IMR-90 (cell line): ENCODE measurements around the gene SINHCAF. TPM values are rescaled to one million over a fixed set of nuclear protein-coding genes. Genes with fewer than 3 reads are reported as not detected.

Experiments
- ATAC-seq: fragments of 200-7000 bp; cut with Tn5 transposase; 2 replicates; pipeline ENCODE4 v1.9.1; 2020; ENCODE audit warnings: low read depth, mild to moderate bottlenecking, moderate library complexity
- BruUV-seq: library from RNA; stranded (reverse); fragments of 400-500 nt; replicated peaks from 2 replicates; lab custom pipeline; 2021; lab: Mats Ljungman, UMichigan
- CTCF ChIA-PET: fragments of 300-600 bp; formaldehyde crosslinking; extraction: SDS; loops from one replicate; lab custom pipeline; 2021; ENCODE audit warnings: antibody characterized with exemption; lab: Yijun Ruan, JAX
- POLR2A ChIA-PET: fragments of 300-600 bp; sonication (Branson Sonifier 250); formaldehyde crosslinking; loops from one replicate; lab custom pipeline; 2022; ENCODE audit warnings: antibody characterized with exemption; ENCODE audit not compliant: unreplicated experiment; lab: Charles Lee
- DNase-seq: peaks from one replicate; pipeline ENCODE4 v3.0.0; 2013
- H2AFZ ChIP-seq: replicated peaks from 2 replicates; pipeline ENCODE3; 2013; ENCODE audit warnings: low read length, mild to moderate bottlenecking; ENCODE audit not compliant: poor library complexity
- H2AK5ac ChIP-seq: 2 replicates; pipeline ENCODE4 v1.6.1; 2013; ENCODE audit warnings: low read depth, low read length, inconsistent platforms
- H2AK9ac ChIP-seq: replicated peaks from 2 replicates; pipeline ENCODE3; 2013; ENCODE audit warnings: mild to moderate bottlenecking, low read depth, low read length, moderate library complexity; ENCODE audit not compliant: poor library complexity
- H2BK120ac ChIP-seq: 2 replicates; pipeline ENCODE4 v1.6.1; 2013; ENCODE audit warnings: low read depth, low read length, inconsistent platforms
- H2BK15ac ChIP-seq: 3 replicates; pipeline ENCODE4 v1.6.1; 2013; ENCODE audit warnings: low read depth, low read length, inconsistent platforms
- H2BK20ac ChIP-seq: 2 replicates; pipeline ENCODE4 v1.6.1; 2013; ENCODE audit warnings: low read depth, mild to moderate bottlenecking, inconsistent platforms, low read length, moderate library complexity
- H2BK5ac ChIP-seq: 2 replicates; pipeline ENCODE4 v1.6.1; 2013; ENCODE audit warnings: mild to moderate bottlenecking, low read depth, low read length, inconsistent platforms; ENCODE audit not compliant: poor library complexity, severe bottlenecking
- H3K14ac ChIP-seq: replicated peaks from 2 replicates; pipeline ENCODE4 v1.6.1; 2013; ENCODE audit warnings: low read depth, low read length, inconsistent platforms
- H3K18ac ChIP-seq: 2 replicates; pipeline ENCODE4 v1.6.1; 2013; ENCODE audit warnings: low read depth, low read length, control low read depth
- H3K23ac ChIP-seq: 2 replicates; pipeline ENCODE4 v1.6.1; 2013; ENCODE audit warnings: low read depth, low read length, inconsistent platforms
- H3K27ac ChIP-seq: 2 replicates; pipeline ENCODE4 v1.5.1; 2013; ENCODE audit warnings: mild to moderate bottlenecking, control low read depth, low read length; ENCODE audit not compliant: insufficient read depth
- H3K27me3 ChIP-seq: 2 replicates; pipeline ENCODE4 v1.6.1; 2013; ENCODE audit warnings: low read length; ENCODE audit not compliant: control insufficient read depth, insufficient read depth
- H3K36me3 ChIP-seq: 2 replicates; pipeline ENCODE4 v1.6.1; 2013; ENCODE audit warnings: low read length, mixed read lengths; ENCODE audit not compliant: control insufficient read depth, insufficient read depth
- H3K4ac ChIP-seq: 2 replicates; pipeline ENCODE4 v1.6.1; 2013; ENCODE audit warnings: low read depth, low read length, inconsistent platforms
- H3K4me1 ChIP-seq: 2 replicates; pipeline ENCODE4 v1.6.1; 2013; ENCODE audit warnings: low read length, mixed read lengths; ENCODE audit not compliant: control insufficient read depth, insufficient read depth
- H3K4me2 ChIP-seq: 2 replicates; pipeline ENCODE4 v1.6.1; 2013; ENCODE audit warnings: low read depth, mild to moderate bottlenecking, control low read depth, low read length, moderate library complexity
- H3K4me3 ChIP-seq: 2 replicates; pipeline ENCODE4 v1.5.1; 2013; ENCODE audit warnings: low read depth, mild to moderate bottlenecking, control low read depth, low read length, moderate library complexity; ENCODE audit not compliant: insufficient read depth
- H3K56ac ChIP-seq: 2 replicates; pipeline ENCODE4 v1.6.1; 2013; ENCODE audit warnings: low read length, inconsistent platforms; ENCODE audit not compliant: insufficient read depth; ENCODE audit errors: extremely low read depth
- H3K79me1 ChIP-seq, 2 experiments: 2 replicates each; pipeline ENCODE4 v1.6.1; 2013; ENCODE audit warnings: low read length in 2 of 2, inconsistent platforms in 1 of 2, low read depth in 1 of 2
- H3K9ac ChIP-seq: 2 replicates; pipeline ENCODE4 v1.6.1; 2013; ENCODE audit warnings: low read depth, low read length, control low read depth
- H3K9me1 ChIP-seq: 2 replicates; pipeline ENCODE4 v1.6.1; 2013; ENCODE audit warnings: low read length, inconsistent platforms; ENCODE audit not compliant: insufficient read depth
- H3K9me3 ChIP-seq: 2 replicates; pipeline ENCODE4 v1.6.1; 2013; ENCODE audit warnings: low read length; ENCODE audit not compliant: control insufficient read depth, insufficient read depth
- H4K20me1 ChIP-seq: 2 replicates; pipeline ENCODE4 v1.6.1; 2013; ENCODE audit warnings: low read length, inconsistent platforms; ENCODE audit not compliant: insufficient read depth
- H4K5ac ChIP-seq: 2 replicates; pipeline ENCODE4 v1.6.1; 2013; ENCODE audit warnings: mild to moderate bottlenecking, low read depth, low read length, control low read depth
- H4K8ac ChIP-seq, 2 experiments: 2 replicates each; pipeline ENCODE4 v1.6.1; 2013; ENCODE audit warnings: low read depth in 2 of 2, low read length in 2 of 2, control low read depth in 1 of 2, inconsistent platforms in 1 of 2
- H4K91ac ChIP-seq: 2 replicates; pipeline ENCODE4 v1.6.1; 2013; ENCODE audit warnings: low read depth, low read length, inconsistent platforms; ENCODE audit not compliant: insufficient read depth
- BHLHE40 ChIP-seq: fragments of 150-350 bp; IDR thresholded peaks from 2 replicates; pipeline ENCODE4 v1.6.1; 2016; ENCODE audit warnings: mild to moderate bottlenecking, low read depth, low read length
- CEBPB ChIP-seq: IDR thresholded peaks from 2 replicates; pipeline ENCODE4 v1.6.1; 2012; ENCODE audit warnings: low read depth, low read length, improper control_type of control experiment
- CHD1 ChIP-seq: IDR thresholded peaks from 2 replicates; pipeline ENCODE4 v1.6.1; 2012; ENCODE audit warnings: low read depth, low read length, improper control_type of control experiment
- FOS ChIP-seq: fragments of 150-350 bp; IDR thresholded peaks from 2 replicates; pipeline ENCODE4 v1.6.1; 2016; ENCODE audit warnings: low read depth, low read length
- MAFK ChIP-seq: IDR thresholded peaks from 2 replicates; pipeline ENCODE4 v1.6.1; 2012; ENCODE audit warnings: low read depth, low read length, improper control_type of control experiment
- MAZ ChIP-seq: IDR thresholded peaks from 2 replicates; pipeline ENCODE4 v1.6.1; 2012; ENCODE audit warnings: low read depth, mild to moderate bottlenecking, low read length, improper control_type of control experiment, moderate library complexity, borderline replicate concordance
- MXI1 ChIP-seq: IDR thresholded peaks from 2 replicates; pipeline ENCODE4 v1.6.1; 2012; ENCODE audit warnings: low read depth, mild to moderate bottlenecking, low read length, moderate library complexity, borderline replicate concordance
- NFE2L2 ChIP-seq: fragments of 150-350 bp; IDR thresholded peaks from 2 replicates; pipeline ENCODE4 v1.6.1; 2016; ENCODE audit warnings: low read depth, mild to moderate bottlenecking, low read length
- POLR2A ChIP-seq: IDR thresholded peaks from 2 replicates; pipeline ENCODE4 v1.6.1; 2012; ENCODE audit warnings: mild to moderate bottlenecking, low read depth, low read length
- RAD21 ChIP-seq: IDR thresholded peaks from 2 replicates; pipeline ENCODE4 v1.6.1; 2012; ENCODE audit warnings: low read length, improper control_type of control experiment
- RCOR1 ChIP-seq: IDR thresholded peaks from 2 replicates; pipeline ENCODE4 v1.6.1; 2012; ENCODE audit warnings: mild to moderate bottlenecking, low read length, improper control_type of control experiment; ENCODE audit not compliant: insufficient replicate concordance
- RFX5 ChIP-seq: IDR thresholded peaks from 2 replicates; pipeline ENCODE4 v1.8.0; 2012; ENCODE audit warnings: low read depth, mild to moderate bottlenecking, low read length, moderate library complexity
- SMC3 ChIP-seq: fragments of 150-350 bp; IDR thresholded peaks from 2 replicates; pipeline ENCODE4 v1.6.1; 2016; ENCODE audit warnings: low read depth, mild to moderate bottlenecking, antibody characterized with exemption, low read length, moderate library complexity
- WGBS, 2 experiments: methylation state at CpG; one replicate each; pipeline versions ENCODE4 v1.1.5 to v1.1.7; 2013; ENCODE audit warnings: missing lambda C conversion rate in 2 of 2; ENCODE audit not compliant: insufficient read length in 1 of 2; ENCODE audit errors: extremely low coverage in 2 of 2; 5-methylcytosine and 5-hydroxymethylcytosine counted together
- dilution Hi-C: fragments of 300-500 bp; cut with HindIII; formaldehyde crosslinking; loops from one replicate; pipeline ENCODE4 v1.14.3; 2018; ENCODE audit warnings: low sequenced_read_pairs; ENCODE audit not compliant: unreplicated experiment
- in situ Hi-C: fragments of 300-500 bp; cut with MboI; formaldehyde crosslinking; loops from 3 replicates; pipeline ENCODE4 v1.14.3; 2019; ENCODE audit warnings: low sequenced_read_pairs, inconsistent platforms, mixed read lengths
- intact Hi-C: fragments of 100-400 bp; cut with micrococcal nuclease; formaldehyde crosslinking; loops from 2 replicates; pipeline ENCODE4 v1.10.0; 2022
- polyA plus RNA-seq, 3 experiments: library from polyadenylated mRNA; depleted of rRNA; stranded (reverse); fragments of >200 nt; gene quantifications; 2 replicates each; pipeline ENCODE4 v1.2.3, GENCODE V29; 2012; ENCODE audit warnings: low replicate concordance in 1 of 3
- total RNA-seq: library from RNA; depleted of rRNA; stranded (reverse); fragments of >200 nt; gene quantifications from 2 replicates; pipeline ENCODE4 v1.2.3, GENCODE V29; 2012
- TF ChIP-seq, protein P1 (sequence below): fragments of 150-350 bp; IDR thresholded peaks from 2 replicates; pipeline ENCODE4 v1.6.1; 2016; ENCODE audit warnings: low read depth, mild to moderate bottlenecking, low read length, moderate library complexity, borderline replicate concordance
- TF ChIP-seq, protein P2 (sequence below): conservative IDR thresholded peaks from 2 replicates; pipeline ENCODE4 v1.5.1; 2012; ENCODE audit warnings: mild to moderate bottlenecking, low read depth, low read length, improper control_type of control experiment
- TF ChIP-seq, protein P3 (sequence below): fragments of 150-350 bp; IDR thresholded peaks from 2 replicates; pipeline ENCODE4 v1.6.1; 2017; ENCODE audit warnings: mild to moderate bottlenecking, antibody characterized with exemption, low read length, low read depth

The SINHCAF gene
- total and polyA plus RNA-seq, 2 of the 4 experiments (the other 2 are of a cell fraction) = 21.6 to 30.8 TPM

GRCh38 chr12:31272607-31273225 is 53.2 kb downstream of the SINHCAF start:
- intact Hi-C loops = loop anchor here (2.0 to 10.0 kb wide), 2 partner anchors 50 to 428 kb away; no protein-coding TSS in a partner anchor
- H2BK15ac ChIP-seq = no peak overlapping the region
- no peak overlapping the region for H2AK9ac ChIP-seq
- H3K27ac ChIP-seq = no peak overlapping the region
- no peak overlapping the region for H2AK5ac ChIP-seq
- no peaks in the 10 kb centered on the region for H3K27me3 ChIP-seq
- H4K20me1 ChIP-seq = no peaks in the 10 kb centered on the region
- no peak overlapping the region for H3K18ac ChIP-seq
- TF ChIP-seq NFE2L2 (no peak), POLR2A (no peak), MAZ (no peak), MAFK (no peak), FOS (no peak), BHLHE40 (no peak), RCOR1 (no peak), CEBPB (no peak), CHD1 (no peak), RAD21 (no peak), RFX5 (no peak), SMC3 (no peak), MXI1 (no peak)
- TF ChIP-seq, protein P1, sequence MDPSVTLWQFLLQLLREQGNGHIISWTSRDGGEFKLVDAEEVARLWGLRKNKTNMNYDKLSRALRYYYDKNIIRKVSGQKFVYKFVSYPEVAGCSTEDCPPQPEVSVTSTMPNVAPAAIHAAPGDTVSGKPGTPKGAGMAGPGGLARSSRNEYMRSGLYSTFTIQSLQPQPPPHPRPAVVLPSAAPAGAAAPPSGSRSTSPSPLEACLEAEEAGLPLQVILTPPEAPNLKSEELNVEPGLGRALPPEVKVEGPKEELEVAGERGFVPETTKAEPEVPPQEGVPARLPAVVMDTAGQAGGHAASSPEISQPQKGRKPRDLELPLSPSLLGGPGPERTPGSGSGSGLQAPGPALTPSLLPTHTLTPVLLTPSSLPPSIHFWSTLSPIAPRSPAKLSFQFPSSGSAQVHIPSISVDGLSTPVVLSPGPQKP = no peak
- TF ChIP-seq, protein P2, sequence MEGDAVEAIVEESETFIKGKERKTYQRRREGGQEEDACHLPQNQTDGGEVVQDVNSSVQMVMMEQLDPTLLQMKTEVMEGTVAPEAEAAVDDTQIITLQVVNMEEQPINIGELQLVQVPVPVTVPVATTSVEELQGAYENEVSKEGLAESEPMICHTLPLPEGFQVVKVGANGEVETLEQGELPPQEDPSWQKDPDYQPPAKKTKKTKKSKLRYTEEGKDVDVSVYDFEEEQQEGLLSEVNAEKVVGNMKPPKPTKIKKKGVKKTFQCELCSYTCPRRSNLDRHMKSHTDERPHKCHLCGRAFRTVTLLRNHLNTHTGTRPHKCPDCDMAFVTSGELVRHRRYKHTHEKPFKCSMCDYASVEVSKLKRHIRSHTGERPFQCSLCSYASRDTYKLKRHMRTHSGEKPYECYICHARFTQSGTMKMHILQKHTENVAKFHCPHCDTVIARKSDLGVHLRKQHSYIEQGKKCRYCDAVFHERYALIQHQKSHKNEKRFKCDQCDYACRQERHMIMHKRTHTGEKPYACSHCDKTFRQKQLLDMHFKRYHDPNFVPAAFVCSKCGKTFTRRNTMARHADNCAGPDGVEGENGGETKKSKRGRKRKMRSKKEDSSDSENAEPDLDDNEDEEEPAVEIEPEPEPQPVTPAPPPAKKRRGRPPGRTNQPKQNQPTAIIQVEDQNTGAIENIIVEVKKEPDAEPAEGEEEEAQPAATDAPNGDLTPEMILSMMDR = no peak
- TF ChIP-seq, protein P3, sequence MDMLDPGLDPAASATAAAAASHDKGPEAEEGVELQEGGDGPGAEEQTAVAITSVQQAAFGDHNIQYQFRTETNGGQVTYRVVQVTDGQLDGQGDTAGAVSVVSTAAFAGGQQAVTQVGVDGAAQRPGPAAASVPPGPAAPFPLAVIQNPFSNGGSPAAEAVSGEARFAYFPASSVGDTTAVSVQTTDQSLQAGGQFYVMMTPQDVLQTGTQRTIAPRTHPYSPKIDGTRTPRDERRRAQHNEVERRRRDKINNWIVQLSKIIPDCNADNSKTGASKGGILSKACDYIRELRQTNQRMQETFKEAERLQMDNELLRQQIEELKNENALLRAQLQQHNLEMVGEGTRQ = no peak
- H2BK20ac ChIP-seq = no peak overlapping the region
- H4K8ac ChIP-seq = no peak overlapping the region
- no peaks in the 10 kb centered on the region for H3K9me1 ChIP-seq
- dilution Hi-C loops = no loop called here
- H3K4ac ChIP-seq = no peak overlapping the region
- H3K9ac ChIP-seq = no peak overlapping the region
- no peak overlapping the region for H3K23ac ChIP-seq
- no peaks in the 10 kb centered on the region for H3K4me1 ChIP-seq
- H2BK120ac ChIP-seq = no peak overlapping the region
- DNase-seq (no peak), ATAC-seq (no peak)
- no TSS peak for BruUV-seq
- ChIA-PET POLR2A (interaction anchor here (0.6 kb wide), 1 partner anchor 497 kb away, joined by 6 read pairs; no protein-coding TSS in a partner anchor), CTCF (interaction anchor here (0.7 to 2.7 kb wide), 10 partner anchors 12 to 428 kb away, joined by 3 to 18 read pairs (median 6); no protein-coding TSS in a partner anchor)
- no peak overlapping the region for H3K14ac ChIP-seq
- H2AFZ ChIP-seq = no peak overlapping the region
- no peaks in the 10 kb centered on the region for H3K79me1 ChIP-seq
- no peak overlapping the region for H2BK5ac ChIP-seq
- no peak overlapping the region for H3K4me2 ChIP-seq
- no peak overlapping the region for H4K5ac ChIP-seq
- H3K9me3 ChIP-seq = no peaks in the 10 kb centered on the region
- H3K4me3 ChIP-seq = no peak overlapping the region
- WGBS, 2 experiments = no CpG with 5 or more reads among the region's 4 CpGs
- peaks cover 1% of the 10 kb centered on the region; the same call in 1 of the 2 replicates for H3K36me3 ChIP-seq
- no peak overlapping the region for H4K91ac ChIP-seq
- H3K56ac ChIP-seq = no peak overlapping the region
- in situ Hi-C loops = no loop called here
